Activated CD8-positive, alpha-beta memory T cell treated with anti-CD3 and anti-CD28 coated beads for 48 hours (primary cell): ENCODE measurements around the gene NDUFA11.
A peak's percentile ranks its signal among the peaks of the same experiment; 100 is the strongest.

Source experiments
- DNase-seq, 3 experiments: peaks; one replicate each; pipeline ENCODE4 v3.0.0-alpha.2; 2020; ENCODE audit warnings: low read depth in 2 of 3, low spot score in 2 of 3

Gene NDUFA11

GRCh38 chr19:5903624-5904351 lies at the start of gene NDUFA11:
NDUFA11 (minus strand) TSS chr19:5903790; CDS start chr19:5903708, 82 bp downstream.
- peak; percentile 86 to 99 (median 95) for DNase-seq

GRCh38 chr19:5953030-5953589 lies 49.5 kb upstream of the NDUFA11 start:
- DNase-seq, result no peak

- DNase-seq, result no peak
These were observed 48.8 kb upstream of the NDUFA11 start for GRCh38 chr19:5952193-5953029.

- DNase-seq, result no peak
These were observed 47.8 kb upstream of the NDUFA11 start for GRCh38 chr19:5951338-5951861.

GRCh38 chr19:5950741-5951140 lies 47.2 kb upstream of the NDUFA11 start:
- DNase-seq, result no peak

- no peak for DNase-seq
These were observed 46.3 kb upstream of the NDUFA11 start for GRCh38 chr19:5949792-5950305.

GRCh38 chr19:5948752-5949564 lies 45.4 kb upstream of the NDUFA11 start:
- DNase-seq, result no peak

GRCh38 chr19:5947435-5947834 lies 43.8 kb upstream of the NDUFA11 start:
- DNase-seq, result no peak

- no peak for DNase-seq
These were observed 40.0 kb upstream of the NDUFA11 start for GRCh38 chr19:5943623-5944022.

- no peak for DNase-seq
These were observed 39.5 kb upstream of the NDUFA11 start for GRCh38 chr19:5943045-5943444.

- DNase-seq, result no peak
These were observed 38.1 kb upstream of the NDUFA11 start for GRCh38 chr19:5941673-5942072.

- DNase-seq, result no peak
These were observed 36.9 kb upstream of the NDUFA11 start for GRCh38 chr19:5940260-5941208.

- no peak for DNase-seq
These were observed 34.0 kb upstream of the NDUFA11 start for GRCh38 chr19:5937550-5937949.

GRCh38 chr19:5936292-5936592 lies 32.7 kb upstream of the NDUFA11 start:
- DNase-seq, result no peak

- no peak for DNase-seq
These were observed 32.1 kb upstream of the NDUFA11 start for GRCh38 chr19:5935473-5936291.

GRCh38 chr19:5934774-5935472 lies 31.3 kb upstream of the NDUFA11 start:
- no peak for DNase-seq

- DNase-seq, result no peak
These were observed 30.4 kb upstream of the NDUFA11 start for GRCh38 chr19:5934069-5934401.

- no peak for DNase-seq
These were observed 29.9 kb upstream of the NDUFA11 start for GRCh38 chr19:5933391-5934068.
